ENCODE measurements around the gene GALNT9. TPM values are rescaled to one million over a fixed set of nuclear protein-coding genes. Genes with fewer than 3 reads are reported as not detected.

The GALNT9 gene
- total RNA-seq, 1 experiment from 2014 or later: 0.45 TPM

DNA sequence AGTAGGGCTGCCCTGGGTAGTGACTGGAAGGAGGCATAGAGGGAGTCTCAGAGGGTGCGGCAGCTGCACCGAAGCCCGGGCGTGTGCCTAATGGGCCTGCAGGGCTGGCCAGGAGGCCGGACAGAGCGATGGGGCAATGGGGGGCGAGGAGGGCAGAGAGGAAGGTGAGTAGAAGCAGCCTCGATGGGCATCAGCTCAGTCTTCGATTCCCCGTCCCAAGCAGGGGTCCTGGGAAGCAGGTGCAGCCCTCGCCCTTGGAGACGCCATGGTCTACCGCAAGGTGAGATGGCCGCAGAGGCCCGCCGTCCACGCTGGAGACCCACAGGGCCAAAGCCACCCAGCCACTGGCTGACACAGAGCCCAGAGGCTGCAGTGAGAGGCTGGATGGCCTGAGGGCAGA is 70.8 kb downstream of the GALNT9 start:
- no peak for DNase-seq
- intact Hi-C loops (cut with micrococcal nuclease; ENCODE audit: unreplicated experiment): no loop called here
- Mint-ChIP-seq H3K9me3 (ENCODE audit: unreplicated experiment) (no peaks in the 10 kb centered on the region), H3K27me3 (ENCODE audit: insufficient read depth, unreplicated experiment) (peaks cover 20% of the 10 kb centered on the region), H3K4me1 (ENCODE audit: low read depth, unreplicated experiment) (no peaks in the 10 kb centered on the region), H3K36me3 (ENCODE audit: insufficient read depth, unreplicated experiment) (no peaks in the 10 kb centered on the region), H3K4me3 (ENCODE audit: unreplicated experiment) (no peak overlapping the region), H3K27ac (ENCODE audit: unreplicated experiment) (no peak overlapping the region)
- TF ChIP-seq, protein P1, sequence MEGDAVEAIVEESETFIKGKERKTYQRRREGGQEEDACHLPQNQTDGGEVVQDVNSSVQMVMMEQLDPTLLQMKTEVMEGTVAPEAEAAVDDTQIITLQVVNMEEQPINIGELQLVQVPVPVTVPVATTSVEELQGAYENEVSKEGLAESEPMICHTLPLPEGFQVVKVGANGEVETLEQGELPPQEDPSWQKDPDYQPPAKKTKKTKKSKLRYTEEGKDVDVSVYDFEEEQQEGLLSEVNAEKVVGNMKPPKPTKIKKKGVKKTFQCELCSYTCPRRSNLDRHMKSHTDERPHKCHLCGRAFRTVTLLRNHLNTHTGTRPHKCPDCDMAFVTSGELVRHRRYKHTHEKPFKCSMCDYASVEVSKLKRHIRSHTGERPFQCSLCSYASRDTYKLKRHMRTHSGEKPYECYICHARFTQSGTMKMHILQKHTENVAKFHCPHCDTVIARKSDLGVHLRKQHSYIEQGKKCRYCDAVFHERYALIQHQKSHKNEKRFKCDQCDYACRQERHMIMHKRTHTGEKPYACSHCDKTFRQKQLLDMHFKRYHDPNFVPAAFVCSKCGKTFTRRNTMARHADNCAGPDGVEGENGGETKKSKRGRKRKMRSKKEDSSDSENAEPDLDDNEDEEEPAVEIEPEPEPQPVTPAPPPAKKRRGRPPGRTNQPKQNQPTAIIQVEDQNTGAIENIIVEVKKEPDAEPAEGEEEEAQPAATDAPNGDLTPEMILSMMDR (IDR thresholded peaks at IDR 0.05; ENCODE audit: insufficient read depth in 1 of 2, low read depth in 1 of 2, low read length in 1 of 2, severe bottlenecking in 1 of 2, unreplicated experiment in 1 of 2): no peak
- ChIA-PET POLR2A (no interaction called here), CTCF (interaction anchor here (0.6 kb wide), 1 partner anchor 146 kb away, joined by 3 read pairs; no protein-coding TSS in a partner anchor)
- Histone ChIP-seq H3K4me1 (no peaks in the 10 kb centered on the region), H3K4me3 (ENCODE audit: low read depth, low read length) (no peak overlapping the region), H3K27me3 (replicated peaks; ENCODE audit: control insufficient read depth, insufficient read depth, low read length) (no peaks in the 10 kb centered on the region), H3K36me3 (ENCODE audit: control insufficient read depth, insufficient read depth, low read length) (no peaks in the 10 kb centered on the region), H3K9me3 (no peaks in the 10 kb centered on the region)
- BruUV-seq (replicated peaks): no TSS peak

DNA sequence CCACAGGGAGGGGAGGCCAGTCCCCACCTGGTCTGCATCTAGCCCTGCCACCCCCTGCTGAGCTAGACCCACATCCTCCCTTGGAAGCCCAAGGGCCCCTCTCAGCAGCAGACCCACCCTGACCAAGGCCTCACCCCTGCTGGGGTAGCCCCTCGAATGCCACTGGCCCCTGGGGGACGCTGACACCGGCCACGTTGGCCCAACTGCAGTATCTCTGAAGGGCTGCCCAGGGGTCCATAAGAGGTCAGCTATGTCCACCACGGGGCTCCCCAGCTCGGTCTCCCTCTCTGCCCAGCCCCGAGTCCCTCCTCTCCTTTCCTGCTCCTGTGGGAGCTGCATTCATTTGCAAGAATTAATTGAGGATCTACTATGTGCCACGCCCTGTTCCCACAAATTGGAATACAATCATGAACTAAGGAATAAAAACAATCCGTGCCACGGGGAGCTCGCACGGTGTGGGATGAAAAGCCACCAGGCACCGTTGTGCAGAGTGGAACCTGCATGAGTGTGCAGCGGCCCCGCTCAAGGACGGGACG is 71.4 kb downstream of the GALNT9 start:
- Mint-ChIP-seq H3K36me3 (ENCODE audit: insufficient read depth, unreplicated experiment) (no peaks in the 10 kb centered on the region), H3K4me3 (ENCODE audit: unreplicated experiment) (no peak overlapping the region), H3K4me1 (ENCODE audit: low read depth, unreplicated experiment) (no peaks in the 10 kb centered on the region), H3K27ac (ENCODE audit: unreplicated experiment) (no peak overlapping the region), H3K9me3 (ENCODE audit: unreplicated experiment) (no peaks in the 10 kb centered on the region), H3K27me3 (ENCODE audit: insufficient read depth, unreplicated experiment) (peaks cover 17% of the 10 kb centered on the region)
- TF ChIP-seq, protein P1 (IDR thresholded peaks at IDR 0.05; ENCODE audit: insufficient read depth in 1 of 2, low read depth in 1 of 2, low read length in 1 of 2, severe bottlenecking in 1 of 2, unreplicated experiment in 1 of 2): no peak
- BruUV-seq (replicated peaks): no TSS peak
- H3K27me3 ChIP-seq (replicated peaks; ENCODE audit: control insufficient read depth, insufficient read depth, low read length): no peaks in the 10 kb centered on the region
- H3K9me3 ChIP-seq: no peaks in the 10 kb centered on the region
- intact Hi-C loops (cut with micrococcal nuclease; ENCODE audit: unreplicated experiment): no loop called here
- H3K36me3 ChIP-seq (ENCODE audit: control insufficient read depth, insufficient read depth, low read length): no peaks in the 10 kb centered on the region
- H3K4me3 ChIP-seq (ENCODE audit: low read depth, low read length): no peak overlapping the region
- H3K4me1 ChIP-seq: no peaks in the 10 kb centered on the region
- CTCF ChIA-PET: interaction anchor here (0.6 kb wide), 1 partner anchor 146 kb away, joined by 3 read pairs; no protein-coding TSS in a partner anchor
- DNase-seq: no peak
- POLR2A ChIA-PET: no interaction called here

DNA sequence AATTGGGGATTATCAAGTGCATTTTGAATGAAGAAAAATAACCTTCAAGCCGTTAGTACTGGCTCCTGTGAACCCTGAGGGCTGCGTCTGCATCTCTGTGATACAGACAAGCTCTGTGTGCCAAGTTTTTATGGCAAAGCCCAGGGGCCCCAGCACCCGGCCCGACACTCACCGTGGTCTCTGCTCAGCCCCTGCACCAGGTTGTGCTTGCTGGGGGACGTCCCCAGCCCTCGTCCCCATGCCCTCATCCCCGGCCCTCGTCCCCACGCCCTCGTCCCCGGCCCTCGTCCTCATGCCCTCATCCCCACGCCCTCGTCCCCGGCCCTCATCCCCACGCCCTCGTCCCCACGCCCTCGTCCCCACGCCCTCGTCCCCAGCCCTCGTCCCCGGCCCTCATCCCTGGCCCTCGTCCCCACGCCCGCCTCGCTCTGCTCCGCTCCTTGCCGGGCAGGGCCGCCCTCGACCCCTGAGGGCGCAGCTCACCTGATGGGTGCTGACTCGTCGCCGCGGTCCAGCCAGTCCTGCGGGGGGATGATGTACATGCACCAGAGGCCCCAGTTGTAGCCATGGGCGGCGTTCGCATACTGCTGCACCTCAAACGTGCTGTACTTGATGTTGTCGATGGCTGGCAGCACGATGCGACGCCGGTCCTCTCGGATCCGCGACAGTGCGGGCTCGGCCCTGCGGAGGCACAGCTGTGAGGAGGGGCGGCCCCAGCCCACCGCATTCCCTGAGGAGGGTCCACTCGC is 72.0 kb downstream of the GALNT9 start:
- intact Hi-C loops (cut with micrococcal nuclease; ENCODE audit: unreplicated experiment): no loop called here
- Mint-ChIP-seq H3K4me1 (ENCODE audit: low read depth, unreplicated experiment) (no peaks in the 10 kb centered on the region), H3K27me3 (ENCODE audit: insufficient read depth, unreplicated experiment) (peaks cover 17% of the 10 kb centered on the region), H3K36me3 (ENCODE audit: insufficient read depth, unreplicated experiment) (no peaks in the 10 kb centered on the region), H3K9me3 (ENCODE audit: unreplicated experiment) (no peaks in the 10 kb centered on the region), H3K27ac (ENCODE audit: unreplicated experiment) (no peak overlapping the region), H3K4me3 (ENCODE audit: unreplicated experiment) (no peak overlapping the region)
- TF ChIP-seq, protein P1 (IDR thresholded peaks at IDR 0.05; ENCODE audit: insufficient read depth in 1 of 2, low read depth in 1 of 2, low read length in 1 of 2, severe bottlenecking in 1 of 2, unreplicated experiment in 1 of 2): no peak
- ChIA-PET CTCF (no interaction called here), POLR2A (no interaction called here)
- BruUV-seq (replicated peaks): no TSS peak
- DNase-seq: no peak
- Histone ChIP-seq H3K27me3 (replicated peaks; ENCODE audit: control insufficient read depth, insufficient read depth, low read length) (no peaks in the 10 kb centered on the region), H3K4me3 (ENCODE audit: low read depth, low read length) (no peak overlapping the region), H3K4me1 (no peaks in the 10 kb centered on the region), H3K36me3 (ENCODE audit: control insufficient read depth, insufficient read depth, low read length) (no peaks in the 10 kb centered on the region), H3K9me3 (no peaks in the 10 kb centered on the region)
